NCI-H1694 (cell line): ENCODE data around the gene BAZ2B.
"Not testable (repeated sequence)": the region's sequence is repeated elsewhere in the genome, so short reads cannot be mapped to it uniquely, and the experiment has no call there.

Source experiments
- DNase-seq: peaks from one replicate; lab custom pipeline; 2025; lab: John Stamatoyannopoulos, UW

The BAZ2B gene, protein sequence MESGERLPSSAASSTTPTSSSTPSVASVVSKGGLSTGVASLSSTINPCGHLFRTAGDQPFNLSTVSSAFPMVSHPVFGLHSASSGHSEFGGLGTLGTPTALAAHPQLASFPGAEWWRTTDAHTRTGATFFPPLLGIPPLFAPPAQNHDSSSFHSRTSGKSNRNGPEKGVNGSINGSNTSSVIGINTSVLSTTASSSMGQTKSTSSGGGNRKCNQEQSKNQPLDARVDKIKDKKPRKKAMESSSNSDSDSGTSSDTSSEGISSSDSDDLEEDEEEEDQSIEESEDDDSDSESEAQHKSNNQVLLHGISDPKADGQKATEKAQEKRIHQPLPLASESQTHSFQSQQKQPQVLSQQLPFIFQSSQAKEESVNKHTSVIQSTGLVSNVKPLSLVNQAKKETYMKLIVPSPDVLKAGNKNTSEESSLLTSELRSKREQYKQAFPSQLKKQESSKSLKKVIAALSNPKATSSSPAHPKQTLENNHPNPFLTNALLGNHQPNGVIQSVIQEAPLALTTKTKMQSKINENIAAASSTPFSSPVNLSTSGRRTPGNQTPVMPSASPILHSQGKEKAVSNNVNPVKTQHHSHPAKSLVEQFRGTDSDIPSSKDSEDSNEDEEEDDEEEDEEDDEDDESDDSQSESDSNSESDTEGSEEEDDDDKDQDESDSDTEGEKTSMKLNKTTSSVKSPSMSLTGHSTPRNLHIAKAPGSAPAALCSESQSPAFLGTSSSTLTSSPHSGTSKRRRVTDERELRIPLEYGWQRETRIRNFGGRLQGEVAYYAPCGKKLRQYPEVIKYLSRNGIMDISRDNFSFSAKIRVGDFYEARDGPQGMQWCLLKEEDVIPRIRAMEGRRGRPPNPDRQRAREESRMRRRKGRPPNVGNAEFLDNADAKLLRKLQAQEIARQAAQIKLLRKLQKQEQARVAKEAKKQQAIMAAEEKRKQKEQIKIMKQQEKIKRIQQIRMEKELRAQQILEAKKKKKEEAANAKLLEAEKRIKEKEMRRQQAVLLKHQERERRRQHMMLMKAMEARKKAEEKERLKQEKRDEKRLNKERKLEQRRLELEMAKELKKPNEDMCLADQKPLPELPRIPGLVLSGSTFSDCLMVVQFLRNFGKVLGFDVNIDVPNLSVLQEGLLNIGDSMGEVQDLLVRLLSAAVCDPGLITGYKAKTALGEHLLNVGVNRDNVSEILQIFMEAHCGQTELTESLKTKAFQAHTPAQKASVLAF (N-terminal part only)

DNA sequence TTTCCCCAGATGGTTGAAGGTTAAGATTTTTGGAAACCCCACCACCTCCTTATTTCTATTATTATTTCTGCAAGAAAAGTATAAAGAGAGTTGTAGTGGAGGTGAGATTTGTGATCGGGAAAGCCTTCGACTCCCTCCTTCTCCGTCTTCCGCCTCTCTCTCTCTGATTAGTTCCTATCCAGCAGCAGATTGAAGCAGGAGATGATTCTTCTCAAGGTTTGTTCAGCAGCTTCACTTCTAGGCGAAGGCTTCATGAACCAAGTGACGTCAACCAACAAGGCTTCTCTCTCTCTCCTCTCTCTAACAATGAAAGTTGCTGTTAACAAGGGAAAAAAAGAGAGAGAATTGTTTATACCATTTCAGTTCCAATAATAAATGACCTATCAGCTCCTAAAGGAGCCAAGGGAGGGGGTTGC lies at the start of gene BAZ2B:
Gene BAZ2B, minus strand, starts transcription at position 263 of the 416 bp plus-strand sequence. CDS start 137,829 bp downstream, outside the sequence.
- peak; percentile 39 for DNase-seq

DNA sequence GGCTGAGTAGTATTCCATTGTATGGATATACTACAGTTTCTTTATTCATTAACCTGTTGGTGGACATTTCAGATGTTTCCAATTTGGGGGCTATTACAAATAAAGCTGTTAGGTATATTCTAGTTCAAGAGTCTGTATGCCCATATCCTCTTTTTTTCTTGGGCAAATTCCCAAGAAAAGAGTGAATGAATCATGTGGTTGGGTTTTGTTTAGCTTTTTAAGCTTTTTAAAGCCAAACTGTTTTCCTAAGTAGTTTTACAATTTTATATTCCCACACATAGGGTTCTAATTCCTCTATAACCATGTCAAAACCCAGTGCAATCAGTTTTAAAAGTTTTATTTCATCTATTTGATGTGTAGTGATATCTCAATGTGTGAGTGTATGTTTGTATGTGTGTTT lies 44.9 kb upstream of the BAZ2B start:
- DNase-seq, result no peak

DNA sequence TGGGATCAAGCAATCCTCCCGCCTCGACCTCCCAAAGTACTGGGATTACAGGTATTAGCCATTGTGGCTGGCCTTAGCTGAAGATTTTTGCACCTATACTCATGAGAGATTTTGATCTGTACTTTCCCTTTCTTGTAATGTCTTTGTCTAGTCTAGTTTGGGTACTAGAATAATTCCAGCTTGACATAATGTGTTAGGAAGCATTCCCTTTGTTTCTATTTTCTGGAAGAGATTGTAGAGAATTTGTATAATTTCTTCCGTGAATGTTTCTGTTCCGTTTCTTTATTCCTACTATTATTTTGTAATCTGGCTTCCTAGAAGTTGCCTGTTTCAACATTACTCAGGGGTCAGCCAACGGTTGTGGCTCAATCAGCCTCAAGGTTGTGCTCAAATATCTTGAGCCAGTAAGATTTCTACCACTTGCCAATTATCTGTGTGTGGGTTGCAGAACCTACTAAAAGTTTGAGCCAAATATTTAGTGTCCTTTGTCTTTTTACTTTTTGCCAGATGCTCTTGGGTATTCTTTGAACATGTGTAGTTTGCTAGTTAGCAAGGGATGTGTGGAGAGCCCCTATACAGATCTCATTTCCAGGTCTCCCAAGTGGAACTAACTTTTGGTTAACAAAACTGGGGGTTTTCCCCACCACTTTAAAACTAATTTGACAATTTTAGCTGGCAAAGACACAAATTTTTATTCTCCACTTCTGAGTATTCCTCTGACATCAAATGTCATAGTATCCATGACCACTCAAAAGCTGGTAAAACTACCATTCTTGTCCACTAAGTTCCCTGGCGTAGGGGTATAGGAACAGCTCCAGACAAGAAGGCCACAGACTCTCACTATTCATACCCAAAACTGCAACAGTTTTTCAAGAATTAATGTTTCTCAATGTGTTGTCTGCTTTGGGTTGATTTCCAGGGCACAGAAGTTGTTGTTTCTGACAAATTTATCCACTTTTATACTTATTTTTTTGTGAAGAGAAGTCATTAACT lies 42.8 kb upstream of the BAZ2B start:
- DNase-seq, result no peak

DNA sequence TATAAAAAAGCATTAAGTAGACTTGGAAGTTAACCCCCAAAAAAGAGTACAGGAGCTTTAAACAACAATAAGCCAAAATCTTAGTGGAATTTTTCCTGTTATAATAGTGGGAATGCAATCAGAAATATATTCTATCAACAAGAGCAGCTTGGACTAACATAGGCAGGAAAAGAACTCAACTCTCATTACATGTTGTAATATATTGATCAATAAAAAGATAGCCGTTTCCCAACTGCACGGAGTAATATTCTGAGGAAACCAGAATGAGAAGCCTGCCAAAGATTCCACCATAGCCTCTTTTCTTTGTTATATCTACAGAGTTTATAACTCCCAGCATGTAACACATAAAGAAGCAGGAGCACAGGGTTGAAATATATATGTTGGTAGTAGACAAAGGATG lies 37.6 kb upstream of the BAZ2B start:
- DNase-seq, result no peak

DNA sequence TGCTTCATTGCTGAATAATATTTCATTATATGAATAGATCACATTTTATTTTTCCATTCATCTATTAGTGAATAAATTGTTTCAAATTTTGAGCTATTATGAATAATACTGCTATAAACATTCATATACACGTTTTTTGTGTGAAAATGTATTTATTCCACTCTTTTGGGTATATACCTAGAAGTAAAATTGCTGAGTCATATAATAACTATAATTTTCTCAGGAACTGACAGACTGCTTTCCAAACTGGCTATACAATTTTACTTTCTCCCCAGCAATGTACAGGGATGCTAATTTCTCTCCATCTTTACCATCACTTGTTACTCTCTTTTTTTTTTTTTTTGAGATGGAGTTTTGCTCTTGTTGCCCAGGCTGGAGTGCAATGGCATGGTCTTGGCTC lies 35.5 kb upstream of the BAZ2B start:
- no peak for DNase-seq

DNA sequence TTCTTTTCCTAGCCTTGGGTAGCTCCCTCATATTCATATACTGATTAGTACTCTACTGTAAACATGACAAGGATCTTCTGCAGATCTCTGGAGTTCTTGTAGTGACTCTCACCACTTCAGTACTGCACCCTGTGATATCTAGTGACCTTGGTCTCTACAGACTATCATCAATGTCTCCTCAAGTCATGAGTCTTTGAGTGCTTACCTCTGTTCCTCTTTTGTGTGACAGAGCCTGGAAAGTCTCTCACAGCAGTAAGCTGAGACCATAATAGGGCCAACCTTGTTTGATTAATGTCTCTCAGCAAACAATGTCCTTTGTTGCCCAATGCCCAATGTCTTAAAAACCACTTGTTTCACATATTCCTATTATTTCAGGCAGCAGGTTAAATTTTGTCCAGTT lies 34.2 kb upstream of the BAZ2B start:
- no peak for DNase-seq

DNA sequence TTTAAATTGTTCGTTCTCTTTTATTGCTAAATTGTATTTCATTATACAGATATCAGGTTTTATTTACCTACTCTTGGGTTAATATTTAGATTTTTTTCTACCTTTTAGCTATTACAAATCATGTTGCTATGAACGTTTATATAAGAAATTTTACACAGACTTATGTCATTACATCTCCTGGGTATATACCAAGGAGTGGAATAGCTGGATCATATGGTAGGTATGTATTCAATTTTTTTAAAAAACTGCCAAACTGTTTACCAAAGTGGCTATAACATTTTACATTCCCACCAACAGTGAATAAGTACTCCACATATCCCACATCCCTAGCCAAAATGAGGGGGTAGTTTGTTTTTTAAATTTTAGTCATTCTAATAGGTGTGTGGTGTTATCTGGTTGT lies 32.3 kb upstream of the BAZ2B start:
- DNase-seq, result no peak

DNA sequence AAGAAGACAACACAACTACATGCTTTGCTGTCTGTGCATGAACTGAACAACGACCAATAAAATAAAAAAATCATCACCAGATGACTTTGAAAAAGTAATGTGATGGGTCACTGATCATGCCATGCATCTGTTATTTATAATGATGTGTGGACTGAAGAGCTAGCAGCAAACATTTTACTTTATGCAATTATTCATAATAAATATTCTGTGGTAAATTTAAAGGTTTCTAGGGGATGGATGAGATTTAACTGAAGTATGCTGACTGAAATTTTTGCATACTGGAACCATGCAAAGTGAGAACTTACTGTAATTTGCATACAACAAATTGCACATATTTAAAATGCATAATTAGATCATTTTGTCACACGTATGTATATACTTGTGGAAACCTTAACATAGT lies 31.3 kb upstream of the BAZ2B start:
- DNase-seq, result no peak

DNA sequence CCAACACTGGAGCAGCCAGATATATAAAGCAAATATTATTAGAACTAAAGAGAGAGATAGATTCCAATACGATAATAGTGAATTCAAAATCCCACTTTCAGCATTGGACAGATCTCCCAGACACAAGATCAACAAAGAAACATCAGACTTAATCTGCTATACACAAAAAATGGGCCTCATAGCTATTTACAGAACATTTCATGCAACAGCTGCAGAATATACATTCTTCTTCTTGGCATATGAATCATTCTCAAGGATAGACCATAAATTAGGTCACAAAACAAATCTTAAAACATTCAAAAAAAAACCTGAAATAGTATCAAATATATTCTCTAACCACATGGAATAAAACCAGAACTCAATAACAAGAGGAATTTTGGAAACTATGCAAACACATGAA lies 23.8 kb upstream of the BAZ2B start:
- no peak for DNase-seq

DNA sequence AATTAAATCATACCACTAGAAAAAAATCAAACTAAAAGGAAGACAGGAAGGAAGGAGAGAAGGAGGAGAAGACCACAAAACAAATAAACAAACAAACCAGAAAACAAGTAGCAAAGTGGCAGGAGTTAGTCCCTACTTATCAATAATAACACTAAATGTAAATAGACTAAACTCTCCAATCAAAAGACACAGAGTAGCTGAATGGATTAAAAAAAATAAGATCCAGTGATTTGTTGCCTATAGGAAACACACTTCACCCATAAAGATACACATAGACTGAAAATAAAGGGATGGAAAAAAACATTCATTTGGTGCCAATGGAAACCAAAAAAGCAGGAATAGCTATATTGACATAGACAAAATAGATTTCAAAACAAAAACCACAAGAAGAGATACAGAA lies 23.4 kb upstream of the BAZ2B start:
- no peak for DNase-seq

DNA sequence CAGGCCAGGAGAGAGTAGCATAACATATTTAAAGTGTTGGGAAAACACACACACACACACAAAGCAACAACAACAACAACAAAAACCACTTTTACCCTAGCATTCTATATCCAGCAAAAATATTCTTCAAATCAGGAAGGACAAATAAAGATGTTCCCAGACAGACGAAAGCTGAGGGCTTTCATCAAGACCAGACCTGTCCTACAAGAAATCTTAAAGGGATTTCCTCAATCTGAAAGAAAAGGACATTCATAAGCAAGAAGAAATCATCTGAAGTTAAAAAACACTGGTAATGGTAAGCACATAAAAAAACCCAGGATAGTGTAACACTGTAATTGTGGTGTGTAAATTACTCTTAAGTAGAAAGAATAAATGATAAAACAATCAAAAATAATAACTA lies 22.7 kb upstream of the BAZ2B start:
- no peak for DNase-seq

DNA sequence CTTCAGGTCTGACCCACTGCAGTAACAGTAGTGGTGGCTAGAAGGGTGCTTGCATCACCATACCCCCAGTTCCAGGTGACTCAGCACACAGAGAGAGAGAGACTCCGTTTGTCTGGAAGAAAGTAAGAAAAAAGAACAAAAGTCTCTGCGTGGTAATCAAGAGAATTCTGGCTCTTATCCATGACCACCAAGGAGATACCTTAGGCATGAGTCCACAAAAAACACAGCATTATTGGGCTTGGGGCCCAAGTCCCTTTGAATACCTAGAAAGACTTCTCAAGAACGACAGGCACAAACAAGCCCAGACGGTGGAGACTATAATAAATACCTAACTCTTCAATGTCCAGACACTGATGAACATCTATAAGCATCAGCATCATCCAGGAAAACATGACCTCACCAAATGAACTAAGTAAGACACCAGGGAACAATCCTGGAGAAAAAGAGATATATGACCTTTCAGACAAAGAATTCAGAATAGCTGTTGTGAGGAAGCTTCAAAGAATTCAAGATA lies 21.7 kb upstream of the BAZ2B start:
- no peak for DNase-seq

DNA sequence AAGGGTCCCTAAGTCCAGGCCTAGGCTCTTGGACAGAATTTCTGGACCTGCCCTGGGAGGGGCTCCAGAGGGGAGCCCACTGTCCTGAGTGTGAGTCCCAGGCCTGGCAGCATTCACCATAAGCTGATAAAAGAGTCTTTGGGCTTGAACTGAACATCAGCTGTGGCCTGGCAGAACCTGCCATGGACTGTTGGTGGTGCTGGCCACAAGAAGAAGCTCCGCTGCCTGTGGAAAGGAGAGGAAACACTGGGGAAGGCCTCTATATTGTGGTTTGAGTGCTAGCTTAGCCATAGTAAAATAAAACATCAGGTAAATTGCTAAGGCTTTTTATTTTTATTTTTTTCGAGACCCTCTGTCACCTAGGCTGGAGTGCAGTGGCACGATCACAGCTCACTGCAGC lies 20.9 kb upstream of the BAZ2B start:
- DNase-seq, result no peak

DNA sequence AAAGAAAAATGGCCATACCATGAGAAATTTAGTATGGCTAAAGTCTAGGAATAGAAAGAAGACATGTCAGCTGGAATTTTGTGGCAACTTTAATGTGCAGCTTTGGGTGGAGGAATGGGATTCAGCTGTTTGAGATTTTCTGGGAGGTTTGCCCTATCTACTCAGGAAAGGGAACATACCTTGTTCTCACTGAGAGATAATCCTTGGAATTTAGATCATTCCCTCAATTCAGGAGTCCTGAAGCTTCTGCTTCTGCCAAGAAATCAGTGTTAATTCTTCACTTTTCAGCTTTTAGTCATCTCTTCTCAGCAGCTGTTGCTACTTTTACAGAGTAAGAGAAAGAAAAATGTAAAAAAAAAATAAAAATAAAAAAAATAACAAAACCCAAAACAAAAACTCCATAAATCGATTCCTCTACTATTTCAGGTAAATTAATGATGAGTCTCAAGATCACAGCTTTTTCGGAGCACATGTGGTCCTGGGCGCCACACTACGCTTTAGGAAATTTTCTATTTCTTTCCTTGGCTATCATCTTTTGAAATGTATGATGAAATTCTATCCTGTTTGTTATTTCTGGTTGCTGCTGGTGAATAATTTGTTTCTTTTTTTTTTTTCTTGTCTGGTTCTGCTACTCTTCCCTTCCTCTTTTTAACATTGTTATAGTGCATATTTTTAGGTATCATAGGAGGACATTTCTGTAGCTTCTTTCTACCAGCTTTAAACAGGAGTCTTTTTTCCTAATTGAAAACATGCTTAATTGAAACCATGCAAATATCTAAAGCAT lies 18.9 kb upstream of the BAZ2B start:
- no peak for DNase-seq

DNA sequence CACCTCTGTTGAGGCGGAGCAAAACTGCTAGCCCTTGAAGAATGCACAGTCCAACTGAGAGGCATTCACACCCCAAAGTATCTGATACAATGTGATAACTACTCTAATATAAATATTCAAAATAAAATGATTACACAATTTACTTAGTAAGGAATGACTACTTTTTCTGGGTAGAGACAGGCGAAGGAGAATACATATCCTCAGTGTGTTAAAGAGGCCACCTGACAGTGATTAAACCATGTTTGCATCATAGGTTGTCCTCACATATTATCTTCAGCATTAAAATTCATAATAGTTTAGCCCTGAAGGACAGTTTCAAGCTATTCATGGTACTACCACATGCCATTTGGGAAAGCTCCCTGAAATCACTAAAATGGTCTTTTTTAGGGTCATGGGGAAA lies 16.9 kb upstream of the BAZ2B start:
- no peak for DNase-seq

DNA sequence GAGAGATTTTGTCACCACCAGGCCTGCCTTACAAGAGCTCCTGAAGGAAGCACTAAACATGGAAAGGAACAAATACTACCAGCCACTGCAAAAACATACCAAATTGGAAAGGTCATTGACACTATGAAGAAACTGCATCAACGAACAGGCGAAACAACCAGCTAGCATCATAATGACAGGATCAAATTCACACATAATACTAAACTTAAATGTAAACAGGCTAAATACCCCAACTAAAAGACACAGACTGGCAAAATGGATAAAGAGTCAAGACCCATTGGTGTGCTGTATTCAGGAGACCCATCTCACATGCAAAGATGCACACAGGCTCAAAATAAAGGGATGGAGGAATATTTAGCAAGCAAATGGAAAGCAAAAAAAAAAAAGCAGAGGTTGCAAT lies 9.3 kb upstream of the BAZ2B start:
- not testable (repeated sequence) for DNase-seq

DNA sequence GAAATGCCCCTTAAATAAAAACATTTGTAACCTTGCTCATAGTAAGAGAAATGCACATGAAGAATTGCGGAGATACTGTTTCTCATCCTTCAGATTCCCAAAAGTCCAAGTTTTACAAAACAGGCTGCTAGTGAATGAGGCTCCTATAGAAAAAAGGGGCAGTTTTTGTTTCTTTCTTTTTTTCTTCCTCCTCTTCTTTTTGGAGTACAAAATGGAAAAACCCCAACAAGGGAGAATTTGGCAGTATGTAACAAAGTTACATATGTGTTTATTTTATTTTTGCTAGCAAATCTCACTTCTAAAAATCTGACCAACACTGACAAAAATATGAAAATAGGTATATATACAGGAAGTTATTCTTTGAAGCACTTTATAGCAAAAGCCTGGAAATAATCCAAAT lies 7.1 kb upstream of the BAZ2B start:
- DNase-seq, result no peak

DNA sequence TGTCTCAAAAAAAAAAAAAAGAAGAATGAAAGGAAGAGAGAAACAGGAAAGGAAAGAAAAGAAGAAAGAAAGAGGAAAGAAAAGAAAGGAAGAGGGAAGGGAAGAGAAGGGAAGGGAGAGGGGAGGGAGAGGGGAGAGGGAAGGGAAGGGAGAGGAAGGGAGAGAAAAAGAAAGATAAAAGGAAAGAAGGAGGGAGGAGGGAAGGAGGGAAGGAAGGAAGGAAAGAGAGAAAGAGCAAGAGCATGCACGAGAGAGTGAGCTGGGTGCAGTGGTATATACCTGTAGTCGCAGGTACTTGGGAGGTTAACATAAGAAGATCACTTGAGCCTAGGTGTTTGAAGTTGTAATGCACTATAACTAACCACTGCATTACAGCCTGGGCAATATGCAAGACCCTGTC lies 6.6 kb upstream of the BAZ2B start:
- DNase-seq, result no peak

DNA sequence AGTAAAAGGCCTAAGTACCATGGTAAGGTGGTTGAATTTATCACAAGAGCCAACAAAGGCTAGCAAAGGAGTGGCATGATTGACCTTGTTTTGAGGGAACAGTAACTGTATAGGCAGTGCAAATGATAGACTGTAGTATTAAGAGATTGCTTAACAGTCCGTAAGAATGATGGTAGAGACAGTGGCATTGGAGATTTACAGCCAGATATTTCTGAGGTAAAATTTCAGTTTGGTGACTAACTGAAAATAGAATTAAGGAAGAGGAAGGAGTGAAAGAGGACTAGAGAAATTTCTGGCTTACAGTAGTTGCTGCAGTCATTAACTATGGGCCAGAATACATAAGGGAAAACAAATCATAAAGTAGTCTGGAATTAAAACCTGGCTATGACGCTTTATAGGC lies 4.4 kb upstream of the BAZ2B start:
- no peak for DNase-seq

DNA sequence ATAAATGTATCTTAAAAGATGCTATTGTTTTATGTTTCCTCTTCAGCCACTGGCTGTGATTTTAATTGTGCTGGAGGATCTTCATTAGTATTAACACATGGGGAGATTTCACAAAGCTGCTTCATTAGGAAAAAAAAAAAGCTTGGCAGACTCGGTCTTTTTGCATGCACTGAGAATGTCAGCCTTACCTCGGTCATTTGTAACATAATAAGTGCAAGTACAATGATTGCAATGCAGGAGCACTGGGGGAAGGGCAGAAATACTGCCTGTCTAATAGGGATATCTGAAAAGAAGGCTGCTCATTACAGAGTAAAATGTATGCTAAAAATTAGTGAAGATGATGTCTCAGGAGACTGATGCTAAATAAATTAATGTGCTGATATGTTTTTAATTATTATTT lies 1.3 kb upstream of the BAZ2B start:
- DNase-seq, result peak; percentile 65
